NCI-H2081 (cell line): ENCODE measurements around the gene DHODH.
"Not testable (repeated sequence)": the region's sequence is repeated elsewhere in the genome, so short reads cannot be mapped to it uniquely, and the experiment has no call there.

Experiments used
- DNase-seq, 2 experiments: peaks; one replicate each; lab custom pipeline; 2025; lab: John Stamatoyannopoulos, UW

DHODH gene

GRCh38 chr16:72054254-72054847 lies 45.8 kb downstream of the DHODH start, which contains the start of gene HP:
Gene HP (plus strand): TSS chr16:72054505. CDS start chr16:72054653, 148 bp downstream.
- DNase-seq = not testable (repeated sequence)

DNA sequence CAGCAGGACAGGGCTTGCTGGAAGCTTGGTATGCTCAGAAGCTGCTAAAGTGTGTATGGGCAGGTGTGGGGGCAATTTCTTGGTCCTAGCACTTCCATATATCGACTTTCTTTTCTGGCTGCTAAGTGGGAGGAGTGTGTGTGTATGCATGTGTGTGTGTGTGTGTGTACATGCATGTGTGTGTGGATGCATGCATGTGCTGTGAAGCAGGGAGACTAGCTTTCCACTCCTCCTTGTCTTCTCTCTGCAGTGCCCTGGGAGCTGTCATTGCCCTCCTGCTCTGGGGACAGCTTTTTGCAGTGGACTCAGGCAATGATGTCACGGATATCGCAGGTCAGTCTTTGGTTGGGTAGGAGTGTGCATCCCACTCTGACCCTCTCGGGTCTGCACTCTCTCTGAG lies 47.4 kb downstream of the DHODH start:
- DNase-seq = no peak

- DNase-seq = not testable (repeated sequence)
These were observed 48.8 kb downstream of the DHODH start for GRCh38 chr16:72057313-72057712.

DNA sequence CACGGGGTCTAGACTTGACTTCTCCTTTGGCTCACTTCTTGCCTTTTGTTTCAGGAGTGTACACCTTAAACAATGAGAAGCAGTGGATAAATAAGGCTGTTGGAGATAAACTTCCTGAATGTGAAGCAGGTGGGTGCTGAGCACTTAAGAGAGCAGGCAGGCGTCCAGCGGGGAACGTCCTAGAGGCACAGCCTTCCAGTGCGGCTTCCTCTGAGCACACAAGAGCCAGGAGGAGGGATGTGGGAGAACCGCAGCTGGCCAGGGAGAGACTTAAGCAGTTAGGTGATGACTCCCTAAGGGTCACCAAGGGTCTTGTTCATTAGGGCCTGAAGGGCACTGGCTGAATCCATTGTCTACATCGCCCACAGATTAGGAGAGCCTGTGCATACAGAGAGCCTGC lies 50.5 kb downstream of the DHODH start:
- not testable (repeated sequence) for DNase-seq

- DNase-seq = no peak
These were observed 51.9 kb downstream of the DHODH start for GRCh38 chr16:72060405-72060804.

DNA sequence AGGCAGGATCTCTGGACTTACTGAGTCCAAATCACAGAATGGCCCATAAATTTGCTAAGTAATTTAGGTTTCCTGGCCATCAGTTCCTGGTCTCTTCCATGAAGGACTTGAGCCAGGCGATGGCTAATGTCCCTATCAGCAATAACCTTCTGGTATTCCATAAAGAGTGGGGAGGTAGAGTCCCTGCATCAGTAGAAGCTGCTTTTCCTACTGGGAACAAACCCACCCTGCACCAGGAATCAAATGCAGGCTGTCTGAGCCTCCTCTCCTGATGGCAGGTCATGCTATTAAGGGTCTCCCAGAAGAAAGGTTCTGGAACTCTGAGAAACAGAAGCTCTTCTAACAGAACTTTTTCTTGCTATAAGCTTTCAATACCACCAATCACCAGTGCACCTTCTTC lies 53.0 kb downstream of the DHODH start:
- DNase-seq = no peak

- DNase-seq = no peak
These were observed 55.9 kb downstream of the DHODH start for GRCh38 chr16:72064361-72064894.

DNA sequence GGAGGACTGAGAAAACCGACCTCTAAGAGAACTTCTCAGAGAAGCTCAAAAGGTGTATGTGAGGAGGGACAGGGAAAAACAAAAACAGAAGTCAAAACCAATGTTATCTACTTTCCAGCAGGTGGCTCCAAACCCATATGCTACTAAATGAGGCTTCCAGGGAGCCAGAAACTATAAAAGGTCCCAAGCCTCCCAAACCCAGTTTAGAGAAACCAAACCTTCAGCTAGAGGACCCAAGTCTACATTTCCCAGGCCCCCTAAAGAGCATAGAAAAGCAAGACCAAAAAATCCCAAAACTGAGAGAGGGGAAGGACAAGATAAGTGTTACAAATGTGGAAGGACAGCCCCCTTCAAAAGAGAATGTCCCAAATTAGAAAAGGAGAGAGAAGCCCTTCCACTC lies 58.2 kb downstream of the DHODH start:
- peak; percentile 2 to 17 for DNase-seq

DNA sequence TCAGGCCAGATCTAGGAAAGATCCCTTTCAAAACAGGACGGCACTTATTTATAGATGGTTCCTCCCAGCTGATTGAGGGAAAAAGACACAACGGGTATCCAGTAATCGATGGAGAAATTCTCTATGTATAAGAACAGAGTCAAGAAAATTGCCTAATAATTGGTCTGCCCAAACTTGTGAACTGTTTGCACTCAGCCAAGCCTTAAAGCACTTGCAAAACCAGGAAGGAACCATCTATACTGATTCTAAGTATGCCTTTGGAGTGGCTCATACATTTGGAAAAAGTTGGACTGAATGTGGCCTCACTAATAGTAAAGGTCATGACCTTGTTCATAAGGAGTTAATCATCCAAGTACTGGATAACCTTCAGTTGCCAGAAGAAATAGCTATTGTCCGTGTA lies 60.4 kb downstream of the DHODH start:
- no peak for DNase-seq

DNA sequence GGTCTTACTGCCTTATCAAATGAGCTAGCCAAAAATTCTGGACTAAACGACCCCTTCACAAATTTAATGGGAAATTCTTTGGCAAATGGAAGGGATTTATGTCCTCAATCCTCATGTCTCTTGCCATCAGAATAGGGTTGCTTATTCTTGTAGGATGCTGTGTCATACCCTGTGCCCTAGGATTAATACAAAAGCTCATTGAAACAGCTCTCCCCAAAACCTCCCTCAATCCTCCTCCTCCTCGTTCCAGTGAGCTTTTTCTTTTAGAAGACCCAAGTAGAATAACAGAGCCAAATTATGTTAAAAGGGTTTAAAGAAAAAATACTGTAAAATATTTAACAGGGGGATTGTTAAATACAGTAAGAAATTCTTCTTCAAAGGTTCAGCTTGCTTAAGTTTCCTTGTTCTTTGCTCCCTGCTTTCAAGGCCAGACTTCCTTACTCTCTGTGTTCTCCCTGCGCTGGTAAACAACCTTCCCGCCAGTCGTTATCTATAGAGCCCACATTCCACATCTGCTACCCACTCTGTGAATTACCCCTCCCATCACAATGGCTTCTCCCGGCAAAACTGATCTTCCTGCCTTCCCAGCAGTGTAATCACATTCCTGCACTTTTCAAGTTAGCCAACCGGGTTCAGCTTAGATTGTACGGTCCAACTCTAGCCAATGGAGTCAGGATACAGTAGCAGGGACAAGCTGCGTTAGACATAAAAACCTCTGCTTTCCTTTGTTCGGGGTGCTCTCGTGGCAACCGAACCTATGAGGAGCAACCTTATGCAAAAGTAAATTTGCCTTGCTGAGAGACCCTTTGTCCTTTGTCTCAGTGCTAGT lies 64.2 kb downstream of the DHODH start:
- DNase-seq = no peak

DNA sequence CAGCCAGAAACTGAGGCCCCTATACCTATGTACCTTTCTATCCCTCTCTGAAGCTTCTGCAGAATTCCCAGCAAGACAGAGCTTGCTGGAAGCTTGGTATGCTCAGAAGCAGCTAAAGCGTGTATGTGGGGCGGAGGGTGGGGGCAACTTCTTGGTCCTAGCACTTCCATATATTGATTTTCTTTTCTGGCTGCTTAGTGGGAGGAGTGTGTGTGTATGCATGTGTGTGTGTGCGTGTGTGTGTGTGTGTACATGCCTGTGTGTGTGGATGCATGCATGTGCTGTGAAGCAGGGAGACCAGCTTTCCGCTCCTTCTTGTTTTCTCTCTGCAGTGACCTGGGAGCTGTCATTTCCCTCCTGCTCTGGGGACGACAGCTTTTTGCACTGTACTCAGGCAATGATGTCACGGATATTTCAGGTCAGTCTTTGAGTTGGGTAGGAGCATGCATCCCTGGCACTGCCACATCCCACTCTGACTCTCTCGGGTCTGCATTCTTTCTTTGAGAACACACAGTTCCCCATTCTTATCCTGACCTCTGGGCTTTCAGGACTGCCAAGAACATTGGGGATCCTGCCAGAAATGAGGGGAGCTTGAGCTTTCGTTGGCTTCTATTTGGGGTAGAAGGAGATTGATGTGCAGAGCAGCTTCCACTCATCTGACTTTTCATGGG lies 65.2 kb downstream of the DHODH start:
- DNase-seq = no peak

DNA sequence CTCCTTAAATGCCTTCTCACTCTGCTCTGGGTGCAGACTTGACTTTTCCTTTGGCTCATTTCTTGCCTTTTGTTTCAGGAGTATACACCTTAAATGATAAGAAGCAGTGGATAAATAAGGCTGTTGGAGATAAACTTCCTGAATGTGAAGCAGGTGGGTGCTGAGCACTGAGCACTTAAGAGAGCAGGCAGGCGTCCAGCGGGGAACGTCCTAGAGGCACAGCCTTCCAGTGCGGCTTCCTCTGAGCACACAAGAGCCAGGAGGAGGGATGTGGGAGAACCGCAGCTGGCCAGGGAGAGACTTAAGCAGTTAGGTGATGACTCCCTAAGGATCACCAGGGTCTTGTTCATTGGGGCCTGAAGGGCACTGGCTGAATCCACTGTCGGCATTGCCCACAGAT lies 66.5 kb downstream of the DHODH start:
- not testable (repeated sequence) for DNase-seq
